ENCODE measurements around the gene CHD1. TPM values are rescaled to one million over a fixed set of nuclear protein-coding genes. Genes with fewer than 3 reads are reported as not detected.

Gene CHD1
- total RNA-seq, 3 donors from 2014 or later: 67.5 to 114 (median 102) TPM

GRCh38 chr5:98916540-98916939 is 12.3 kb downstream of the CHD1 start:
- intact Hi-C loops (cut with DNase I; ENCODE audit: low total_unique reads): no loop called here
- no peaks in the 10 kb centered on the region for H3K9me3 ChIP-seq
- no peaks in the 10 kb centered on the region for H3K27me3 ChIP-seq
- TF ChIP-seq POLR2A (IDR thresholded peaks at IDR 0.05) (no peak), POLR2AphosphoS5 (IDR thresholded peaks at IDR 0.05) (no peak)
- TF ChIP-seq, protein P1, sequence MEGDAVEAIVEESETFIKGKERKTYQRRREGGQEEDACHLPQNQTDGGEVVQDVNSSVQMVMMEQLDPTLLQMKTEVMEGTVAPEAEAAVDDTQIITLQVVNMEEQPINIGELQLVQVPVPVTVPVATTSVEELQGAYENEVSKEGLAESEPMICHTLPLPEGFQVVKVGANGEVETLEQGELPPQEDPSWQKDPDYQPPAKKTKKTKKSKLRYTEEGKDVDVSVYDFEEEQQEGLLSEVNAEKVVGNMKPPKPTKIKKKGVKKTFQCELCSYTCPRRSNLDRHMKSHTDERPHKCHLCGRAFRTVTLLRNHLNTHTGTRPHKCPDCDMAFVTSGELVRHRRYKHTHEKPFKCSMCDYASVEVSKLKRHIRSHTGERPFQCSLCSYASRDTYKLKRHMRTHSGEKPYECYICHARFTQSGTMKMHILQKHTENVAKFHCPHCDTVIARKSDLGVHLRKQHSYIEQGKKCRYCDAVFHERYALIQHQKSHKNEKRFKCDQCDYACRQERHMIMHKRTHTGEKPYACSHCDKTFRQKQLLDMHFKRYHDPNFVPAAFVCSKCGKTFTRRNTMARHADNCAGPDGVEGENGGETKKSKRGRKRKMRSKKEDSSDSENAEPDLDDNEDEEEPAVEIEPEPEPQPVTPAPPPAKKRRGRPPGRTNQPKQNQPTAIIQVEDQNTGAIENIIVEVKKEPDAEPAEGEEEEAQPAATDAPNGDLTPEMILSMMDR (IDR thresholded peaks at IDR 0.05): no peak
- no peaks in the 10 kb centered on the region for H3K4me1 ChIP-seq
- H3K4me3 ChIP-seq: no peak overlapping the region
- no peaks in the 10 kb centered on the region for H3K36me3 ChIP-seq
- no peak for DNase-seq (ENCODE audit: low spot score in 2 of 2)
- no peak overlapping the region for H3K27ac ChIP-seq

DNA sequence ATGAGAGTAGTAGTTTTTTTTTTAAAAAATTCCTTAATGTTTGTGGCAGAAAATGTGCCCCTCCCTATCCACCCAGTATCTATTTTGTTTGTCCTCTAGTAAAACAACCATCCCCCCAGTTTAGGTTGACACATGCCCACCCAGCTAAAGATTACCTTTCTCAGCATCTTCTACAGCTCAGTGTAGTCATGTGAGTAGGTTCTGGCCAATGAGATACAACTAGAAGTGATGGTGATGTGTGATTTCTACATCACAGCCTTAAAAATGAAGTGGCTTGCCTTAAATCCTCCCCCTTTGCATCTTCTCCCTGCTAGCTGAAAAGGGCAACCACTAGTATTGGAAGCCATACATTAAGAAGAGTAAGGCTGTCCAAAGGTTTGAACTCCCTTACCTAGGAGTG is 14.9 kb downstream of the CHD1 start:
- intact Hi-C loops (cut with DNase I; ENCODE audit: low total_unique reads): no loop called here
- no peak for DNase-seq (ENCODE audit: low spot score in 2 of 2)
- Histone ChIP-seq H3K9me3 (no peaks in the 10 kb centered on the region), H3K4me3 (no peak overlapping the region), H3K4me1 (no peaks in the 10 kb centered on the region), H3K36me3 (no peaks in the 10 kb centered on the region), H3K27me3 (no peaks in the 10 kb centered on the region), H3K27ac (no peak overlapping the region)
- TF ChIP-seq, protein P1 (IDR thresholded peaks at IDR 0.05): no peak
- TF ChIP-seq POLR2AphosphoS5 (IDR thresholded peaks at IDR 0.05) (no peak), POLR2A (IDR thresholded peaks at IDR 0.05) (no peak)

GRCh38 chr5:98911280-98912040 is 17.3 kb downstream of the CHD1 start:
- H3K4me3 ChIP-seq: no peak overlapping the region
- no peaks in the 10 kb centered on the region for H3K27me3 ChIP-seq
- no peaks in the 10 kb centered on the region for H3K36me3 ChIP-seq
- TF ChIP-seq POLR2A (IDR thresholded peaks at IDR 0.05): no peak
- TF ChIP-seq, protein P1 (IDR thresholded peaks at IDR 0.05): no peak
- no peak for TF ChIP-seq POLR2AphosphoS5 (IDR thresholded peaks at IDR 0.05)
- H3K27ac ChIP-seq: no peak overlapping the region
- no peaks in the 10 kb centered on the region for H3K9me3 ChIP-seq
- intact Hi-C loops (cut with DNase I; ENCODE audit: low total_unique reads): no loop called here
- H3K4me1 ChIP-seq: no peaks in the 10 kb centered on the region
- DNase-seq (ENCODE audit: low spot score in 2 of 2): no peak

DNA sequence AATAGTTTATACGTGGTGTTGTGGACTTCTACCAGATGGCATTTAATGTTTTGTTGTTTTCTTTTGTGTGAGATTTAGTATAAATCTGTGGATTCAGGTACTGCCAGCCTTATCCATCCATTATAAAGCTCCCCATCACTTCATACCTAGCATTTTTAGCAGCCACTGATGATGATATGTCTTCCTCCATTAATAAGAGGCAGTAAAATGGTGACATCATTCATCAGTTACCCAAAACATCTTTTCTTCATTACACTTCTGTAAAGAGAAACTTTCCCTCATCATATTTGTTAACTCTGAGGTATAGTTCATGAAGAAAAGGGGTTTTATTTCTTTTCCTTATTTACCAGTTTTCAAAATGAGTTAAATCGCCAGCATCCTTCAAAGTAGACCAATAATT is 19.4 kb downstream of the CHD1 start:
- H3K27me3 ChIP-seq: no peaks in the 10 kb centered on the region
- no peaks in the 10 kb centered on the region for H3K4me1 ChIP-seq
- no peaks in the 10 kb centered on the region for H3K9me3 ChIP-seq
- no peak overlapping the region for H3K4me3 ChIP-seq
- DNase-seq (ENCODE audit: low spot score in 2 of 2): no peak
- no peaks in the 10 kb centered on the region for H3K36me3 ChIP-seq
- no peak overlapping the region for H3K27ac ChIP-seq
- intact Hi-C loops (cut with DNase I; ENCODE audit: low total_unique reads): no loop called here
- no peak for TF ChIP-seq POLR2A (IDR thresholded peaks at IDR 0.05)
- TF ChIP-seq, protein P1 (IDR thresholded peaks at IDR 0.05): no peak
- TF ChIP-seq POLR2AphosphoS5 (IDR thresholded peaks at IDR 0.05): no peak

- no peaks in the 10 kb centered on the region for H3K9me3 ChIP-seq
- DNase-seq (ENCODE audit: low spot score in 2 of 2): no peak
- no peaks in the 10 kb centered on the region for H3K4me1 ChIP-seq
- H3K4me3 ChIP-seq: no peak overlapping the region
- H3K36me3 ChIP-seq: no peaks in the 10 kb centered on the region
- TF ChIP-seq POLR2AphosphoS5 (IDR thresholded peaks at IDR 0.05): no peak
- TF ChIP-seq, protein P1 (IDR thresholded peaks at IDR 0.05): no peak
- TF ChIP-seq POLR2A (IDR thresholded peaks at IDR 0.05): no peak
- intact Hi-C loops (cut with DNase I; ENCODE audit: low total_unique reads): no loop called here
- no peaks in the 10 kb centered on the region for H3K27me3 ChIP-seq
- no peak overlapping the region for H3K27ac ChIP-seq
These were observed 20.9 kb downstream of the CHD1 start for GRCh38 chr5:98907951-98908350.

Measured in breast epithelium (tissue), 4 donors.